Liver (tissue), 9 donors: ENCODE data around the gene TMEFF1. TPM values are rescaled to one million over a fixed set of nuclear protein-coding genes. Genes with fewer than 3 reads are reported as not detected.

ENCODE experiments used
- DNase-seq: peaks from one replicate; pipeline ENCODE4 v3.0.0-alpha.2; 2017; ENCODE audit warnings: low spot score
- H3K27ac ChIP-seq, 2 donors: one replicate each; pipeline ENCODE4 v1.7.0; 2013; ENCODE audit warnings: inconsistent platforms in 2 of 2, low read length in 2 of 2, control low read depth in 1 of 2, low read depth in 1 of 2, mild to moderate bottlenecking in 1 of 2
- H3K27me3 ChIP-seq, 4 donors: one replicate each; pipeline versions ENCODE4 v1.6.1 to v1.7.0; 2013; ENCODE audit warnings: low read length in 3 of 4, inconsistent platforms in 1 of 4, mild to moderate bottlenecking in 1 of 4, moderate library complexity in 1 of 4; ENCODE audit not compliant: control insufficient read depth in 4 of 4, insufficient read depth in 4 of 4
- H3K36me3 ChIP-seq, 4 donors: one replicate each; pipeline versions ENCODE4 v1.6.1 to v1.7.0; 2013; ENCODE audit warnings: low read length in 3 of 4, mild to moderate bottlenecking in 3 of 4, low read depth in 1 of 4, moderate library complexity in 1 of 4; ENCODE audit not compliant: control insufficient read depth in 4 of 4, insufficient read depth in 3 of 4
- H3K4me1 ChIP-seq, 4 donors: one replicate each; pipeline versions ENCODE4 v1.6.1 to v1.7.0; 2013; ENCODE audit warnings: low read length in 3 of 4, mild to moderate bottlenecking in 3 of 4, moderate library complexity in 1 of 4; ENCODE audit not compliant: control insufficient read depth in 4 of 4, insufficient read depth in 4 of 4
- H3K4me3 ChIP-seq, 3 donors: one replicate each; pipeline versions ENCODE4 v1.6.1 to v1.7.0; 2013; ENCODE audit warnings: low read length in 3 of 3, control low read depth in 1 of 3, low read depth in 1 of 3, mild to moderate bottlenecking in 1 of 3
- H3K9ac ChIP-seq, 2 donors: one replicate each; pipeline ENCODE4 v1.7.0; 2013; ENCODE audit warnings: low read length in 2 of 2, mild to moderate bottlenecking in 2 of 2, moderate library complexity in 2 of 2, control low read depth in 1 of 2, low read depth in 1 of 2
- H3K9me3 ChIP-seq, 4 donors: one replicate each; pipeline versions ENCODE4 v1.6.1 to v1.7.0; 2013; ENCODE audit warnings: low read length in 3 of 4; ENCODE audit not compliant: control insufficient read depth in 4 of 4
- CTCF ChIP-seq: fragments of 150-350 bp; IDR thresholded peaks from 2 replicates; pipeline ENCODE4 v1.5.1; 2017; ENCODE audit warnings: improper control_type of control experiment, low read depth, low read length; ENCODE audit not compliant: missing input control
- EGR1 ChIP-seq, 2 donors: IDR thresholded peaks; 2 replicates each; pipeline ENCODE4 v1.6.1; 2016 to 2018; ENCODE audit warnings: antibody characterized with exemption in 2 of 2, low read depth in 2 of 2
- FOXA1 ChIP-seq: IDR thresholded peaks from 2 replicates; pipeline ENCODE4 v1.6.1; 2016; ENCODE audit warnings: antibody characterized with exemption
- FOXA2 ChIP-seq: IDR thresholded peaks from 2 replicates; pipeline ENCODE4 v1.6.1; 2016; ENCODE audit warnings: antibody characterized with exemption
- HNF4A ChIP-seq, 2 donors: conservative IDR thresholded peaks; 2 replicates each; pipeline ENCODE4 v1.6.1; 2016; ENCODE audit warnings: antibody characterized with exemption in 2 of 2, mild to moderate bottlenecking in 2 of 2
- HNF4G ChIP-seq: IDR thresholded peaks from 2 replicates; pipeline ENCODE4 v1.6.1; 2016; ENCODE audit warnings: antibody characterized with exemption
- NR2F2 ChIP-seq: IDR thresholded peaks from 2 replicates; pipeline ENCODE4 v1.6.1; 2016; ENCODE audit warnings: antibody characterized with exemption
- RAD21 ChIP-seq, 2 donors: IDR thresholded peaks; 2 replicates each; pipeline ENCODE4 v1.6.1; 2016; ENCODE audit warnings: antibody characterized with exemption in 2 of 2, mild to moderate bottlenecking in 2 of 2
- RXRA ChIP-seq, 2 donors: IDR thresholded peaks; 2 replicates each; pipeline ENCODE4 v1.6.1; 2017 to 2018; ENCODE audit warnings: antibody characterized with exemption in 2 of 2, mild to moderate bottlenecking in 1 of 2
- SP1 ChIP-seq: IDR thresholded peaks from 2 replicates; pipeline ENCODE4 v1.6.1; 2018; ENCODE audit warnings: antibody characterized with exemption, mild to moderate bottlenecking
- TAF1 ChIP-seq: conservative IDR thresholded peaks from 2 replicates; pipeline ENCODE4 v1.6.1; 2016; ENCODE audit warnings: antibody characterized with exemption, mild to moderate bottlenecking
- YY1 ChIP-seq: IDR thresholded peaks from 2 replicates; pipeline ENCODE4 v1.6.1; 2016; ENCODE audit warnings: antibody characterized with exemption, mild to moderate bottlenecking
- WGBS: extraction: QIAGEN DNeasy Blood & Tissue Kit; methylation state at CpG from one replicate; pipeline ENCODE4 v1.1.7; 2013; 5-methylcytosine and 5-hydroxymethylcytosine counted together
- polyA plus RNA-seq, 2 donors: library from polyadenylated mRNA; stranded (reverse) in 1 of 2; unstranded in 1 of 2; fragments of 200-250 nt in 1 of 2; fragments of >200 nt in 1 of 2; fragmentation: Nextera tagmentation in 1 of 2; extraction: Ambion mirVana in 1 of 2; gene quantifications; one replicate each; pipeline versions ENCODE4 v1.2.1 to v1.2.3, GENCODE V29; 2013 to 2015
- total RNA-seq, 2 donors: library from RNA; depleted of rRNA; stranded (reverse); fragments of >200 nt; gene quantifications; one replicate each; pipeline ENCODE4 v1.2.3, GENCODE V29; 2014
- TF ChIP-seq, protein P1 (sequence below): IDR thresholded peaks from 2 replicates; pipeline ENCODE4 v1.6.1; 2016; ENCODE audit warnings: antibody characterized with exemption, mild to moderate bottlenecking
- TF ChIP-seq, protein P2 (sequence below): IDR thresholded peaks from 2 replicates; pipeline ENCODE4 v1.6.1; 2016; ENCODE audit warnings: antibody characterized with exemption
- TF ChIP-seq, protein P3 (sequence below): IDR thresholded peaks from 2 replicates; pipeline ENCODE4 v1.6.1; 2016; ENCODE audit warnings: antibody characterized with exemption
- donor health status: healthy.
- donor health status: healthy.
- donor health status: healthy.
- donor health status: healthy.
- donor health status: healthy.

TMEFF1 gene
- total and polyA plus RNA-seq, 4 donors: not detected

- Histone ChIP-seq H3K4me1 (no peaks in the 10 kb centered on the region), H3K27me3 (no peaks in the 10 kb centered on the region), H3K36me3 (no peaks in the 10 kb centered on the region), H3K9ac (no peak overlapping the region), H3K4me3 (no peak overlapping the region), H3K27ac (no peak overlapping the region), H3K9me3 (no peaks in the 10 kb centered on the region)
- 77% methylated on average over 2 of the region's 2 CpGs for WGBS
- DNase-seq: no peak
- no peak for TF ChIP-seq TAF1
- TF ChIP-seq FOXA2: no peak
- no peak for TF ChIP-seq CTCF
- TF ChIP-seq HNF4A (conservative IDR thresholded peaks at IDR 0.05): no peak
- no peak for TF ChIP-seq RAD21 (IDR thresholded peaks at IDR 0.05)
- TF ChIP-seq RXRA (IDR thresholded peaks at IDR 0.05): no peak
- TF ChIP-seq NR2F2: no peak
- no peak for TF ChIP-seq EGR1 (IDR thresholded peaks at IDR 0.05; ENCODE audit: low read depth in 2 of 2)
- no peak for TF ChIP-seq FOXA1
- TF ChIP-seq, protein P1, sequence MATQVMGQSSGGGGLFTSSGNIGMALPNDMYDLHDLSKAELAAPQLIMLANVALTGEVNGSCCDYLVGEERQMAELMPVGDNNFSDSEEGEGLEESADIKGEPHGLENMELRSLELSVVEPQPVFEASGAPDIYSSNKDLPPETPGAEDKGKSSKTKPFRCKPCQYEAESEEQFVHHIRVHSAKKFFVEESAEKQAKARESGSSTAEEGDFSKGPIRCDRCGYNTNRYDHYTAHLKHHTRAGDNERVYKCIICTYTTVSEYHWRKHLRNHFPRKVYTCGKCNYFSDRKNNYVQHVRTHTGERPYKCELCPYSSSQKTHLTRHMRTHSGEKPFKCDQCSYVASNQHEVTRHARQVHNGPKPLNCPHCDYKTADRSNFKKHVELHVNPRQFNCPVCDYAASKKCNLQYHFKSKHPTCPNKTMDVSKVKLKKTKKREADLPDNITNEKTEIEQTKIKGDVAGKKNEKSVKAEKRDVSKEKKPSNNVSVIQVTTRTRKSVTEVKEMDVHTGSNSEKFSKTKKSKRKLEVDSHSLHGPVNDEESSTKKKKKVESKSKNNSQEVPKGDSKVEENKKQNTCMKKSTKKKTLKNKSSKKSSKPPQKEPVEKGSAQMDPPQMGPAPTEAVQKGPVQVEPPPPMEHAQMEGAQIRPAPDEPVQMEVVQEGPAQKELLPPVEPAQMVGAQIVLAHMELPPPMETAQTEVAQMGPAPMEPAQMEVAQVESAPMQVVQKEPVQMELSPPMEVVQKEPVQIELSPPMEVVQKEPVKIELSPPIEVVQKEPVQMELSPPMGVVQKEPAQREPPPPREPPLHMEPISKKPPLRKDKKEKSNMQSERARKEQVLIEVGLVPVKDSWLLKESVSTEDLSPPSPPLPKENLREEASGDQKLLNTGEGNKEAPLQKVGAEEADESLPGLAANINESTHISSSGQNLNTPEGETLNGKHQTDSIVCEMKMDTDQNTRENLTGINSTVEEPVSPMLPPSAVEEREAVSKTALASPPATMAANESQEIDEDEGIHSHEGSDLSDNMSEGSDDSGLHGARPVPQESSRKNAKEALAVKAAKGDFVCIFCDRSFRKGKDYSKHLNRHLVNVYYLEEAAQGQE: no peak
- TF ChIP-seq HNF4G: no peak
- TF ChIP-seq YY1: no peak
- TF ChIP-seq, protein P2, sequence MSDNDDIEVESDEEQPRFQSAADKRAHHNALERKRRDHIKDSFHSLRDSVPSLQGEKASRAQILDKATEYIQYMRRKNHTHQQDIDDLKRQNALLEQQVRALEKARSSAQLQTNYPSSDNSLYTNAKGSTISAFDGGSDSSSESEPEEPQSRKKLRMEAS: no peak
- TF ChIP-seq, protein P3, sequence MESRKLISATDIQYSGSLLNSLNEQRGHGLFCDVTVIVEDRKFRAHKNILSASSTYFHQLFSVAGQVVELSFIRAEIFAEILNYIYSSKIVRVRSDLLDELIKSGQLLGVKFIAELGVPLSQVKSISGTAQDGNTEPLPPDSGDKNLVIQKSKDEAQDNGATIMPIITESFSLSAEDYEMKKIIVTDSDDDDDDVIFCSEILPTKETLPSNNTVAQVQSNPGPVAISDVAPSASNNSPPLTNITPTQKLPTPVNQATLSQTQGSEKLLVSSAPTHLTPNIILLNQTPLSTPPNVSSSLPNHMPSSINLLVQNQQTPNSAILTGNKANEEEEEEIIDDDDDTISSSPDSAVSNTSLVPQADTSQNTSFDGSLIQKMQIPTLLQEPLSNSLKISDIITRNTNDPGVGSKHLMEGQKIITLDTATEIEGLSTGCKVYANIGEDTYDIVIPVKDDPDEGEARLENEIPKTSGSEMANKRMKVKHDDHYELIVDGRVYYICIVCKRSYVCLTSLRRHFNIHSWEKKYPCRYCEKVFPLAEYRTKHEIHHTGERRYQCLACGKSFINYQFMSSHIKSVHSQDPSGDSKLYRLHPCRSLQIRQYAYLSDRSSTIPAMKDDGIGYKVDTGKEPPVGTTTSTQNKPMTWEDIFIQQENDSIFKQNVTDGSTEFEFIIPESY: no peak
Measured at GRCh38 chr9:100590481-100590880, 117.5 kb downstream of the TMEFF1 start.

- Histone ChIP-seq H3K9ac (no peak overlapping the region), H3K9me3 (no peaks in the 10 kb centered on the region), H3K27me3 (no peaks in the 10 kb centered on the region), H3K27ac (no peak overlapping the region), H3K4me1 (no peaks in the 10 kb centered on the region), H3K36me3 (no peaks in the 10 kb centered on the region), H3K4me3 (no peak overlapping the region)
- DNase-seq: no peak
- TF ChIP-seq HNF4G: no peak
- no peak for TF ChIP-seq SP1
- TF ChIP-seq FOXA2: no peak
- no peak for TF ChIP-seq TAF1
- no peak for TF ChIP-seq RAD21 (IDR thresholded peaks at IDR 0.05)
- WGBS: 95% methylated on average over 6 of the region's 6 CpGs
Measured at GRCh38 chr9:100591139-100591538, 118.2 kb downstream of the TMEFF1 start.
